ENCODE results near the gene PSMD1.

PSMD1 gene

DNA sequence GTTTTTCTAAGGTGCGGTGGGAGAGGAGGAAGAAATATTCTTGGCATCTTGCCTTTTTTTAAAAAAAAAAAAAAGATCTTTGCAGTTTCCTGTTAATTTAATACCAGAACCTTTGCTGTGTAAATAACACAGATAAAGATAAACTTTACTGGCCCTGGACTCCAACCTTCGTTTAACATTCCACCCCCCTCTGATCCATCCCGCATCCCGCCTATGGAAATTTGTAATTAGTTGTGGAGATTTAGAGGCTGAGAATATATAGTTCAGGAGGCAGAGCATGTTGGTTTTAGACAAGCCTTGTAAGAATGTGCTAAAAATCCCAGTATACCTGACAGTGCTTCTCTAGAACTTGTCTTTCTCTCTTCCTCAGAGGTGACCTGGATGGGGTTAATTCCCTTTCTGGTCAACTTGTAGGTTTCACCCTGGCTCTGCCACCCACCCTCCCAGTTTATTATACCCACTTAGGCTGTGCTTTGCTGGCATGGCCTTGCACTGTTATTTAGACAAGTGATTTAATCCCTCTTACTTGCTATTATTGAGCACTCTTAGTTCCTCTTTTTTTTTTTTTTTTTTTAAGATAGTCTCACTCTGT is 22.3 kb upstream of the PSMD1 start:
- DNase-seq (ENCODE audit: low spot score), result no peak

DNA sequence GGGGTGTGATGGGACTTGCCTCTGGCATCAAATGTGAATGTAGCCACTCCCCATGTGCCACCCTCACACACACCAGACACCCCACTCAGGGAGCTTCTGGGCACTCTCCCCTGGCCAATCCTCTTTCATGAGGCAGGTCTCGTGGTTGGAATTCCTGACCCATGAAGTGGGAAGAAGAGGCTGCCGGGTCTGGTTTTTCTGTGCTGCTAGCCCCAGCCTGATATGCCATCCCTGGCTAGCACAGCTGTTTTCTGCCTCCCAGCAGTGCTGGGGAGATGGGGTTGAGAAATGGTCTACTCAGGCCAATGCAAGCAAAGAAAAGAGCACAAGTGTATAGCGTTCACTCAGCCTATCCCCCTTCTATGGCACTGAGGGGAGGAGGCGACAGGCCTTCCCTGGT is 20.5 kb upstream of the PSMD1 start:
- DNase-seq (ENCODE audit: low spot score), result no peak

- no peak for DNase-seq (ENCODE audit: low spot score)
Measured at GRCh38 chr2:231036578-231037106, 20.0 kb upstream of the PSMD1 start.

- no peak for DNase-seq (ENCODE audit: low spot score)
Measured at GRCh38 chr2:231037202-231037730, 19.4 kb upstream of the PSMD1 start, which contains the start of gene C2orf72. C2orf72 (plus strand) TSS chr2:231037523; CDS start chr2:231037566, 43 bp downstream.

- no peak for DNase-seq (ENCODE audit: low spot score)
Measured at GRCh38 chr2:231037731-231038482, 18.8 kb upstream of the PSMD1 start.

DNA sequence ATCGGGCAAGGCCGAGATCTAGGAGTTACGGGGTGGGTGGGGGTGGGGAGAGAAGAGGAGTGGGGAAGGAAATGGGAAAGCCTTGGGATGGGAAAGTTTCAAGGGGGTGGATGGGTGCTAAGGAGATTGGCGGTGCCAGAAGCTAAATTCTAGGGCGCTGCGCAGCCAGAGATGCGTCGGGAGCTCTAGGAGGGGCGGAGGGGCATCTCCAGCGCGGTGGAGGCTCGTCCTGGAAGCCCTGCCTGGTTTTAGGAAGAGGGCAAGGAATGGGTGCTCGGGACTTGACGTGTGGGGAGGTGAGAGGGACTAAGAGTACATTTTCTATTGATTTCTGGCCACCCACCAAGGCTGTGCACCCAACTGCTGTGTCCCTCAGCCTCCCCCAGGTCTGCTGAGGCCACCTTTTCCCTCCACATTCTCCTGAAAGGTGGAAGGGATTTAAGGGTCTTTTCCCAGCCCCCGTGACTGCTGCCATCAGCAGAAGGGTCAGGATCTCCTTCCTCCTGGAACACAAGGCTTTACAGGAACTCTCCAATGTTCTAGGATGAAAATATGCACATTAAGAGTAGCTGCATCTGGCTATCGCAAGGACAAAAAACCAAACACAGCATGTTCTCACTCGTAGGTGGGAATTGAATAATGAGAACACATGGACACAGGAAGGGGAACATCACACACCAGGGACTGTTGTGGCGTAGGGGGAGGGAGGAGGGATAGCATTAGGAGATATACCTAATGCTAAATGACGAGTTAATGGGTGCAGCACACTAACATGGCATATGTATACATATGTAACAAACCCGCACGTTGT is 18.0 kb upstream of the PSMD1 start:
- DNase-seq (ENCODE audit: low spot score), result no peak

DNA sequence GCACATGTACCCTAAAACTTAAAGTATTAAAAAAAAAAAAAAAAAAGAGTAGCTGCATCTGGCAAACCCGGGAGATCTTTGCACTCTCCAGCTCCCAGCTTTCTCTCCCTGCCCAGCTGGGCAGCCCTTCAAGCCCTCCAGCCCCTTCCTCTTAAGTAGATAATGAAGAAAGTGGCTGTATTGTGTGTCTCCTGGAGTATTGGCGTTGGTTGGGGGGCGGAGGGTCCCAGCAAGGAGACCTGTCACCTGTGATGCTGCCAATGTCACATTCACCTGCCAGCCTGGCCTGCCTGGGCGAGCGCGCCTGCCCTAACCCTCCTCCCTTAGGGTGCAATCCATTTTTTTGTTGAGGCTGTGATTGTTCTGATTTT is 17.4 kb upstream of the PSMD1 start:
- DNase-seq (ENCODE audit: low spot score), result no peak

- no peak for DNase-seq (ENCODE audit: low spot score)
Measured at GRCh38 chr2:231039821-231040364, 16.8 kb upstream of the PSMD1 start.

DNA sequence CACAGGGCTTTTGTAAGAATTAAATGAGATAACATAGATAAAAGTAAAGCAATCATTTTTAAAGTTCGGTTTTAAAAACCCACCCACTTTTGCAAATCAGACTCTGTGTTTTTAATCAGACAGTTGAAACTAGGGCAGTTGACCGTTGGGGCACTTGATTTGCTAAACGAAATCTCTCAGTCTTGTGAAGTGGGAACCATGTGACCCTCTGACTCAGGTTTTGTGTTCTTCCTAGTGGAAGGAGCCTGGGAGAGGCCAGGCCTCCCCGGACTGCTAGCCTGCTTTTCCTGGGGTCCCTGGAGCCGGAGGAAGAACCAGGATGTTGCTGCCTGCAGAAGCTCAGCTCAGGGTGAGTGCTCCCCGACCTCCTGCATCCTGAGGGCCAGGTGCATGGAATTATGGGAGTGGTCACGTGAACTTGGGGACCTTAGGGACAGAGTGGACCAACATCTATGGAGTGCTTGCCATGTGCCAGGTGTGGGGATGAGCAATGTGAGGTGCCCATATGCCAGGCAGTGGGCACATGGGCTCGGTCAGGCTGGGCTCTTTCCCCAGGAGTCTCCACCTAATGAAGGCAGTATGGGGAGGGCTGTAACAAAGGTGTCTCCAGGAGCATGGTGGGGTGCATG is 15.5 kb upstream of the PSMD1 start:
- DNase-seq (ENCODE audit: low spot score), result no peak

DNA sequence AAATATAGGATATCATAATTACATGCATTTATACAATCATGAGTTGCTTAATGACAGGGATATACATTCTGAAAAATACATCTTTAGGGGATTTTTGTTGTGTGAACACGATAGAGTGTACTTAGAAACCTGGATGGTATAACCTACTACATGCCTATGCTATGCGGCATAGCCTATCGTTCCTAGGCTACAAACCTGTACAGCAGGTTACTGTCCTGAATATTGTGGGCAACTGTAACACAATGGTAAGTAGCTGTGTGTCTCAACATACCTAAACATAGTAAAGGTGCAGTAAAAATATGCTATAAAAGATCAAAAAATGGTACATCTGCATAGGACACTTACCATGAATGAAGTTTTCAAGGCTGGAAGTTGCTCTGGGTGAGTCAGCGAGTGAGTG is 12.9 kb upstream of the PSMD1 start:
- no peak for DNase-seq (ENCODE audit: low spot score)

- DNase-seq (ENCODE audit: low spot score), result no peak
Measured at GRCh38 chr2:231046916-231047273, 9.8 kb upstream of the PSMD1 start.

GRCh38 chr2:231047274-231047922 is 9.3 kb upstream of the PSMD1 start:
- DNase-seq (ENCODE audit: low spot score), result peak; percentile 98

- no peak for DNase-seq (ENCODE audit: low spot score)
Measured at GRCh38 chr2:231047923-231048915, 8.4 kb upstream of the PSMD1 start.

DNA sequence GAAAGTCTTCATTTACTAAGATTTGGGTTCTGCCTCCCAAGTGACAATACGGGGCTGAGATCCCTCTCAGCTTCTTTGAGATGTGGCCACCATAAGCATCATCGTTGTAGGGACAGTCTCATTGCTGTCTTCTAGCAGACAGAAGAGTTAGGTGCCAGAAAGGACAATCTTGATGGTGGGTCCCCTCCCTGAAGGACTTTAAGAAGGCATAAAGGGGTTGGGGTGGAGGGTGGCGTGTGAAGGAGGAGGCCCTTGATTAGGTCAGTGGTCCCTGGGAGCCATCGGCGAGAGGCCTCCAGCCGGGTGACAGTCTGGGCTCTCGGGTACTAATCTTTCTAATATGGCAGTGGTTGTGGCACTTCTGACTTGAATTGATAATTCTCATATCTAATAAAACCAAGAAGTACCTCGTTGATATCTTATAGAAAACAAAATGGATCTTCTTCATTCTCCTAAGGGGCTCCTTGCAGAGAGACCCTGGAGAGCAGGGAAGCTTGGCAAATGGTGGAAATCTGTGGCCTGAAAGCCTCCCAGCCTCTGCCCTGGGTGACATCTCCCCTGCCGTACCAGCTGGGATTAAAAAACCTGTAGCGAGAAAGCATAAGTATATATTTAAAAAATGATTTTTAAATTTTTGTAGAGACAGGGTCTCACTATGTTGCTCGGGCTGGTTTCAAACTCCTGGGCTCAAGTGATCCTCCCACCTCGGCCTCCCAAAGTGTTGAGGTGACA is 7.2 kb upstream of the PSMD1 start:
- DNase-seq (ENCODE audit: low spot score), result no peak

- peak; percentile 59 for DNase-seq (ENCODE audit: low spot score)
Measured at GRCh38 chr2:231050018-231050901, 6.4 kb upstream of the PSMD1 start.

DNA sequence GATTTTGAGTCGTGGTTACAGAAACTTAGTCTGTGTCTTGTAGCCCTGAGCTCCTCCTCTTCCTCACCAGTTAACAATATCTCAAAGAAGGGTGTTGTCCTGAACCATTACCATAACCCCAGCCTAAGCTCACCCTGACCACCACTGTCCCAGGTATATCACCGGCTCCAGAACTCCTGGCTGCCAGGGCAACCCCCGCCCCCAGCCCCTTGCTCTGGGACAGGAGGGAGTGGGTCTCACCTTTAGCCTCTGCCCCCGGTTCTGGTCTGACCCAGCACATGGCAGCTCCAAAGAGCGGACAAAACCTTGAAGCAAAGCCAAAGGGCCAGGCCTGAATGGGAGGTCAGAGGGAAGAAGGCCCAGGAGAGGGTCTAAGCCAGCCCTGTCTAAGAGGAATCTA is 5.6 kb upstream of the PSMD1 start:
- DNase-seq (ENCODE audit: low spot score), result no peak

DNA sequence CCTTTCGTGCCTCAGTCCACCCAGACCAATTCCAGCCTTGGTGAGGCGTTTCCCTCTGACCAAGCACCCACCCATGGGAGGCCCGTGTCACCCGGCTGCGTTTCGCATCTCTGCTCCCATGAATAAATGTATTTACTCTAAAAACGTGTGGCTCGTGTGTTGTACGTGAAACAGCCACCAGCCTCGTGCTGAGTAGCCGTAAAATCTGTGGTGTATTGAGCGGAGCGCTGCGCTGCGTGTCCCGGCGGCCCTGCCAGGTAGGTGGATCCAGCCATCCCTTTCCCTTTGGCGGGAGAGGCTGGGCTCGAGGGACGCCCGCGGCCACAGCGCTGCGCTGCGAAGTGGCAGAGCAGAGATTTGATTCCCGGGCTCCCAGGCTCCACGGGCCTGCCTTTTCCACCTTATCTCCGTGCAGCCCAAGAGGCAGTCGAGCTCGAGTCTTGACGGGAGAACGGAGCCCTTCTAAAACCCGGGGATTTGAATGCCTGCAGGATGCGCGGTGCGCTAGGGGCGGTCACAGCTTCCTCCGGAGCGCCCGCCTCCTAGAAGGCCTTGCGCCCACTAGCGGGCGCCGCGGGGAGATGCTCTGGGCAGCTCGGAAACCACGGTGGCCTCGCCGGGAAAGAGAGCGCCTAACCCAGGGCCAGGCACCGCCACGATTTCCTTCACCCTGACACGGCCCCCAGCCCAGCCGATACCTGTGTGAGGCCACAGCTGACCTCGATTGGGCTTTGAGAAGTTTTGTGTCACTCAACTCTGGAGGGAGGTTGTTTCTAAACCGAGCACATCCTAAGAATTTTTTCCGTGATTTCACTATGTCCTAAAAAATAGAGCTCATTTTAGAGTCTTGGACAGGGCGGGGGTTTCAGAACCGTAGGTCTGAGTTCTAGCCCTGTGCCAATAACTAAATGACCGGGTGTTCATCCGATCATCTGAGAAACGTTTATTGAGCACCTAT is 3.9 kb upstream of the PSMD1 start:
- DNase-seq (ENCODE audit: low spot score), result peak; percentile 83
